ENCODE results near the gene CALM1.

CALM1 gene

GRCh38 chr14:90396341-90397339, at the start of gene CALM1:
Gene CALM1, plus strand, starts transcription at chr14:90397029. Its CDS starts 202 bp downstream, at chr14:90397231.
- FAIRE-seq = no peak

- FAIRE-seq = no peak
These were observed 48.6 kb upstream of the CALM1 start for GRCh38 chr14:90348270-90348669.

- no peak for FAIRE-seq
These were observed 47.1 kb upstream of the CALM1 start for GRCh38 chr14:90349739-90350138.

- FAIRE-seq = no peak
These were observed 42.1 kb upstream of the CALM1 start for GRCh38 chr14:90354551-90355298.

- FAIRE-seq = no peak
These were observed 41.0 kb upstream of the CALM1 start for GRCh38 chr14:90355540-90356518.

GRCh38 chr14:90356925-90357324, 39.9 kb upstream of the CALM1 start:
- FAIRE-seq = no peak

- no peak for FAIRE-seq
These were observed 38.5 kb upstream of the CALM1 start for GRCh38 chr14:90358359-90358758.

- no peak for FAIRE-seq
These were observed 34.8 kb upstream of the CALM1 start for GRCh38 chr14:90361865-90362557.

- no peak for FAIRE-seq
These were observed 34.3 kb upstream of the CALM1 start for GRCh38 chr14:90362558-90362896.

- no peak for FAIRE-seq
These were observed 27.7 kb upstream of the CALM1 start for GRCh38 chr14:90368946-90369721.

GRCh38 chr14:90373887-90374286, 22.9 kb upstream of the CALM1 start:
- no peak for FAIRE-seq

GRCh38 chr14:90374813-90375212, 22.0 kb upstream of the CALM1 start:
- no peak for FAIRE-seq

GRCh38 chr14:90375934-90376333, 20.9 kb upstream of the CALM1 start:
- no peak for FAIRE-seq

GRCh38 chr14:90378249-90378648, 18.6 kb upstream of the CALM1 start:
- no peak for FAIRE-seq

- no peak for FAIRE-seq
These were observed 17.7 kb upstream of the CALM1 start for GRCh38 chr14:90379106-90379505.

GRCh38 chr14:90381011-90381786, 15.6 kb upstream of the CALM1 start:
- no peak for FAIRE-seq

- FAIRE-seq = no peak
These were observed 14.8 kb upstream of the CALM1 start for GRCh38 chr14:90381999-90382451.

- peak; percentile 37 for FAIRE-seq
These were observed 14.2 kb upstream of the CALM1 start for GRCh38 chr14:90382491-90383125.

GRCh38 chr14:90383126-90383730, 13.6 kb upstream of the CALM1 start:
- FAIRE-seq = peak; percentile 95

All from A204.1 (cell line).